HL-60 (cell line): ENCODE measurements around the gene CAP1.

Source experiments
- DNase-seq, 2 experiments: peaks; one replicate each; pipeline ENCODE4 v3.0.0-alpha.2; 2010 to 2020; ENCODE audit warnings: low read depth in 1 of 2, low spot score in 1 of 2
- H3K27ac ChIP-seq: fragments of 250-450 bp; sonication (Bioruptor Pico); replicated peaks from 2 replicates; pipeline ENCODE4 v1.5.1; 2020; ENCODE audit warnings: mild to moderate bottlenecking, moderate library complexity
- H3K27me3 ChIP-seq: fragments of 250-450 bp; sonication (Bioruptor Pico); 2 replicates; pipeline ENCODE4 v1.5.1; 2021; ENCODE audit warnings: mild to moderate bottlenecking, moderate library complexity; ENCODE audit not compliant: insufficient read depth, poor library complexity, severe bottlenecking
- H3K4me3 ChIP-seq: replicated peaks from 2 replicates; pipeline ENCODE4 v1.5.1; 2011; ENCODE audit warnings: mild to moderate bottlenecking, control low read depth, low read length; ENCODE audit not compliant: insufficient read depth
- GABPA ChIP-seq: IDR thresholded peaks from 2 replicates; pipeline ENCODE4 v1.6.1; 2012; ENCODE audit warnings: low read depth
- POLR2AphosphoS5 ChIP-seq: IDR thresholded peaks from 2 replicates; pipeline ENCODE4 v1.6.1; 2012; ENCODE audit warnings: low read depth
- REST ChIP-seq: IDR thresholded peaks from 2 replicates; pipeline ENCODE4 v1.6.1; 2012; ENCODE audit warnings: low read depth; ENCODE audit not compliant: insufficient replicate concordance
- TF ChIP-seq, protein P1 (sequence below): IDR thresholded peaks from one replicate; pipeline ENCODE4 v1.5.1; 2011; ENCODE audit warnings: low read length, control low read depth, inconsistent platforms; ENCODE audit not compliant: insufficient read depth

CAP1 gene

DNA sequence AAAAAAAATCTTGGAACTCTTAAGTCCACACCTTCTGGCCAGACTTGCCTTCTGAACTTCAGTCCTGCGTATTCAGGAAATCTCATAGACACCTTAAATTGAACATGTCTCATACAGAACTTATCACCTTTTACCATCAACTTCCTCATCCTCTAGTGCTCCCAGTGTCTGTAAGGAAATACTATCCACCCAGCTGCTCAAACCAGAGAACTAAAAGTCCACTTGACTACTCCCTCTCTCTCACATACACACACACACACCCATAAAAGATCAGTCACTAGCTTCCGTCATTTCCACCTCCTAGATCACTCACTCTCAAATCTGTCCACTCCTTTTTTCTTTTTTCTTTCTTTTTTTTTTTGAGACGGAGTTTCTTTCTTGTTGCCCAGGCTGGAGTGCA, 10.9 kb upstream of the CAP1 start:
- TF ChIP-seq POLR2AphosphoS5 = no peak
- no peak for TF ChIP-seq REST
- TF ChIP-seq, protein P1, sequence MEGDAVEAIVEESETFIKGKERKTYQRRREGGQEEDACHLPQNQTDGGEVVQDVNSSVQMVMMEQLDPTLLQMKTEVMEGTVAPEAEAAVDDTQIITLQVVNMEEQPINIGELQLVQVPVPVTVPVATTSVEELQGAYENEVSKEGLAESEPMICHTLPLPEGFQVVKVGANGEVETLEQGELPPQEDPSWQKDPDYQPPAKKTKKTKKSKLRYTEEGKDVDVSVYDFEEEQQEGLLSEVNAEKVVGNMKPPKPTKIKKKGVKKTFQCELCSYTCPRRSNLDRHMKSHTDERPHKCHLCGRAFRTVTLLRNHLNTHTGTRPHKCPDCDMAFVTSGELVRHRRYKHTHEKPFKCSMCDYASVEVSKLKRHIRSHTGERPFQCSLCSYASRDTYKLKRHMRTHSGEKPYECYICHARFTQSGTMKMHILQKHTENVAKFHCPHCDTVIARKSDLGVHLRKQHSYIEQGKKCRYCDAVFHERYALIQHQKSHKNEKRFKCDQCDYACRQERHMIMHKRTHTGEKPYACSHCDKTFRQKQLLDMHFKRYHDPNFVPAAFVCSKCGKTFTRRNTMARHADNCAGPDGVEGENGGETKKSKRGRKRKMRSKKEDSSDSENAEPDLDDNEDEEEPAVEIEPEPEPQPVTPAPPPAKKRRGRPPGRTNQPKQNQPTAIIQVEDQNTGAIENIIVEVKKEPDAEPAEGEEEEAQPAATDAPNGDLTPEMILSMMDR = no peak
- TF ChIP-seq GABPA = no peak
- Histone ChIP-seq H3K27me3 (no peaks in the 10 kb centered on the region), H3K4me3 (no peak overlapping the region), H3K27ac (no peak overlapping the region)
- no peak for DNase-seq

GRCh38 chr1:40030528-40031135, 9.9 kb upstream of the CAP1 start:
- TF ChIP-seq, protein P1 = no peak
- TF ChIP-seq GABPA (no peak), REST (no peak)
- H3K27me3 ChIP-seq = no peaks in the 10 kb centered on the region
- no peak overlapping the region for H3K27ac ChIP-seq
- DNase-seq = no peak
- no peak overlapping the region for H3K4me3 ChIP-seq

DNA sequence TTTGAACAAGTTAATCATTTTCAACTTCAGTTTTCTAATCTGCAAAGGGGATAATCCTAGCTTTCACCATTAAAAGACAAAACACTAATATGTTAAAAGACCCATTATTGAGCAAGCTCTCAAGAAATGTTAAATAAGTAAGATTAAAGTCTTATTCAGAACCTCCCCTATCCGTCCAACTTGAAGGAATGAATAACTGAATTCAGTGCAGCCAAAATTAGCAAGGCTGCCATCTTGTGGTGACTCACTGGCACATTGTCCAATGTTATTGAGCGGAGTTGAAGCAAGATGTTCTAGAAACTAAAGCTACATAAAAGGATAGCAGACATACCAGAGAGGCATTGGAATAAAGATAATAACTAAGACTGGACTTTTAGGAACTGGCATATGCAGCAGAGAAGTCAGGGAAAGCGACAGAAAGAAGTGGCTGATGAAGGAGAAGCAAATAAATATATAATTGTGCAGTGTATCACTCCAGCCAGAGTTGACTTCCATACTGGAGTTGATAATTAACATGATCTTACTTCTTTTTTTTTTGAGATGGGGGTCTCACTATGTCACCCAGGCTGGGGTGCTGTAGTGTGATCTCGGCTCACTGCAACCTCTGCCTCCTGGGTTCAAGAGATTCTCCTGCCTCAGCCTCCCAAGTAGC, 8.2 kb upstream of the CAP1 start:
- no peaks in the 10 kb centered on the region for H3K27me3 ChIP-seq
- TF ChIP-seq, protein P1 = peak; percentile 49
- TF ChIP-seq REST = no peak
- no peak overlapping the region for H3K27ac ChIP-seq
- no peak overlapping the region for H3K4me3 ChIP-seq
- peak; percentile 57 to 66 for DNase-seq
